Measurements from ENCODE around the gene HYAL4. TPM values are rescaled to one million over a fixed set of nuclear protein-coding genes. Genes with fewer than 3 reads are reported as not detected.
"Not testable (repeated sequence)": the region's sequence is repeated elsewhere in the genome, so short reads cannot be mapped to it uniquely, and the experiment has no call there.

The HYAL4 gene
- polyA plus RNA-seq, 3 donors: not detected

- DNase-seq; intact Hi-C loops (cut with micrococcal nuclease); H3K27me3 ChIP-seq (ENCODE audit: control insufficient read depth in 2 of 2, insufficient read depth in 2 of 2, low read length in 2 of 2); H3K27ac ChIP-seq (ENCODE audit: low read depth in 1 of 2, low read length in 2 of 2); H3K9ac ChIP-seq (ENCODE audit: insufficient read depth, low read length, poor library complexity, severe bottlenecking); H3K27ac Mint-ChIP-seq; H3K4me3 ChIP-seq (replicated peaks in 1 of 3; ENCODE audit: low read depth in 2 of 3, low read length in 3 of 3); H3K4me1 Mint-ChIP-seq; H2AFZ ChIP-seq (ENCODE audit: insufficient read depth, low read depth, low read length, poor library complexity, severe bottlenecking); H3K36me3 ChIP-seq (replicated peaks in 1 of 2; ENCODE audit: control insufficient read depth in 1 of 2, insufficient read depth in 2 of 2, low read length in 2 of 2); H3K9me3 ChIP-seq (replicated peaks in 1 of 2; ENCODE audit: control insufficient read depth in 1 of 2, insufficient read depth in 1 of 2, low read length in 2 of 2); H3K4me1 ChIP-seq (ENCODE audit: control insufficient read depth in 1 of 2, insufficient read depth in 2 of 2, low read length in 2 of 2); H3K36me3 Mint-ChIP-seq; H3K4me2 ChIP-seq (replicated peaks; ENCODE audit: extremely low read depth, low read length, poor library complexity, severe bottlenecking); H3K79me2 ChIP-seq (ENCODE audit: insufficient read depth, low read length); H3K4me3 Mint-ChIP-seq; H4K20me1 ChIP-seq (ENCODE audit: insufficient read depth, low read length); H3K27me3 Mint-ChIP-seq (ENCODE audit: low read depth in 3 of 3): not testable (repeated sequence)
- H3K9me3 Mint-ChIP-seq: peaks cover 0 to 23% (median 3%) of the 10 kb centered on the region in 7 donors
- WGBS (ENCODE audit: insufficient coverage): 95% methylated on average over 7 of the region's 7 CpGs
These were observed 827 bp upstream of the HYAL4 start for GRCh38 chr7:123844142-123844541.

GRCh38 chr7:123845823-123846216 is 851 bp downstream of the HYAL4 start:
- Histone ChIP-seq H3K4me2 (replicated peaks; ENCODE audit: extremely low read depth, low read length, poor library complexity, severe bottlenecking) (no peak overlapping the region), H3K27ac (ENCODE audit: low read depth in 1 of 2, low read length in 2 of 2) (no peak overlapping the region), H4K20me1 (ENCODE audit: insufficient read depth, low read length) (no peaks in the 10 kb centered on the region), H3K9me3 (replicated peaks in 1 of 2; ENCODE audit: control insufficient read depth in 1 of 2, insufficient read depth in 1 of 2, low read length in 2 of 2) (peaks cover 0 to 3% of the 10 kb centered on the region in 2 donors), H3K79me2 (ENCODE audit: insufficient read depth, low read length) (no peaks in the 10 kb centered on the region), H2AFZ (ENCODE audit: insufficient read depth, low read depth, low read length, poor library complexity, severe bottlenecking) (no peak overlapping the region), H3K4me1 (ENCODE audit: control insufficient read depth in 1 of 2, insufficient read depth in 2 of 2, low read length in 2 of 2) (no peaks in the 10 kb centered on the region), H3K4me3 (replicated peaks in 1 of 3; ENCODE audit: low read depth in 2 of 3, low read length in 3 of 3) (no peak overlapping the region), H3K36me3 (replicated peaks in 1 of 2; ENCODE audit: control insufficient read depth in 1 of 2, insufficient read depth in 2 of 2, low read length in 2 of 2) (no peaks in the 10 kb centered on the region), H3K27me3 (ENCODE audit: control insufficient read depth in 2 of 2, insufficient read depth in 2 of 2, low read length in 2 of 2) (no peaks in the 10 kb centered on the region), H3K9ac (ENCODE audit: insufficient read depth, low read length, poor library complexity, severe bottlenecking) (no peak overlapping the region)
- DNase-seq: no peak
- H3K4me3 Mint-ChIP-seq: no peak overlapping the region
- no peak overlapping the region for H3K27ac Mint-ChIP-seq
- WGBS (ENCODE audit: insufficient coverage): no CpG with 5 or more reads among the region's 1 CpG
- peaks cover 0 to 15% (median 2%) of the 10 kb centered on the region in 7 donors for H3K9me3 Mint-ChIP-seq
- intact Hi-C loops (cut with micrococcal nuclease): no loop called here
- H3K36me3 Mint-ChIP-seq: no peaks in the 10 kb centered on the region
- no peak for TF ChIP-seq CTCF (IDR thresholded peaks at IDR 0.05)
- peaks cover 2 to 5% (median 3%) of the 10 kb centered on the region in 3 donors for H3K27me3 Mint-ChIP-seq (ENCODE audit: low read depth in 3 of 3)
- H3K4me1 Mint-ChIP-seq: no peaks in the 10 kb centered on the region
